ENCODE results near the gene CYP4F3.

The CYP4F3 gene

DNA sequence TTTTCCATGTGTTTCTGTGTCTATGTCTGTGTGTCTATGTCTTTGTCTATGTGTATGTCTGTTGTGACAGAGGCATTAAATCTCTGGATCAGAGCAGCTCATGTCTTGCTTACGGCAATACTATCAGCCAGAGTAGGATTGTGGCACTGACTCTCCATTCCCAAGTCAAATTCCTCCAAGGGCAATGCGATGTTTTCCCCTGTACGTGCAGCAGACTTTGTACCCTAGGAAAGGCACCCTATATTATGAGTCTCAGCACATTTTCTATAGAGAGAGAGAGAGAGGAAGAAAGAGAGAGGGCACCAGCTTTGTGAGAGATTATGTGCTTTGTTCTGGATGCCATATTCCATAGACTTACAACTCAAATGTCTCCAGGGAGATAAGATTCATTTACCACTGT lies 11.1 kb downstream of the CYP4F3 start:
- Mint-ChIP-seq H3K36me3 (ENCODE audit: low read depth) (no peaks in the 10 kb centered on the region), H3K4me1 (no peaks in the 10 kb centered on the region), H3K27ac (no peak overlapping the region), H3K27me3 (ENCODE audit: low read depth) (no peaks in the 10 kb centered on the region), H3K9me3 (peaks cover 61% of the 10 kb centered on the region), H3K4me3 (no peak overlapping the region)
- TF ChIP-seq, protein P1, sequence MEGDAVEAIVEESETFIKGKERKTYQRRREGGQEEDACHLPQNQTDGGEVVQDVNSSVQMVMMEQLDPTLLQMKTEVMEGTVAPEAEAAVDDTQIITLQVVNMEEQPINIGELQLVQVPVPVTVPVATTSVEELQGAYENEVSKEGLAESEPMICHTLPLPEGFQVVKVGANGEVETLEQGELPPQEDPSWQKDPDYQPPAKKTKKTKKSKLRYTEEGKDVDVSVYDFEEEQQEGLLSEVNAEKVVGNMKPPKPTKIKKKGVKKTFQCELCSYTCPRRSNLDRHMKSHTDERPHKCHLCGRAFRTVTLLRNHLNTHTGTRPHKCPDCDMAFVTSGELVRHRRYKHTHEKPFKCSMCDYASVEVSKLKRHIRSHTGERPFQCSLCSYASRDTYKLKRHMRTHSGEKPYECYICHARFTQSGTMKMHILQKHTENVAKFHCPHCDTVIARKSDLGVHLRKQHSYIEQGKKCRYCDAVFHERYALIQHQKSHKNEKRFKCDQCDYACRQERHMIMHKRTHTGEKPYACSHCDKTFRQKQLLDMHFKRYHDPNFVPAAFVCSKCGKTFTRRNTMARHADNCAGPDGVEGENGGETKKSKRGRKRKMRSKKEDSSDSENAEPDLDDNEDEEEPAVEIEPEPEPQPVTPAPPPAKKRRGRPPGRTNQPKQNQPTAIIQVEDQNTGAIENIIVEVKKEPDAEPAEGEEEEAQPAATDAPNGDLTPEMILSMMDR (IDR thresholded peaks at IDR 0.05; ENCODE audit: unreplicated experiment in 3 of 3): no peak

DNA sequence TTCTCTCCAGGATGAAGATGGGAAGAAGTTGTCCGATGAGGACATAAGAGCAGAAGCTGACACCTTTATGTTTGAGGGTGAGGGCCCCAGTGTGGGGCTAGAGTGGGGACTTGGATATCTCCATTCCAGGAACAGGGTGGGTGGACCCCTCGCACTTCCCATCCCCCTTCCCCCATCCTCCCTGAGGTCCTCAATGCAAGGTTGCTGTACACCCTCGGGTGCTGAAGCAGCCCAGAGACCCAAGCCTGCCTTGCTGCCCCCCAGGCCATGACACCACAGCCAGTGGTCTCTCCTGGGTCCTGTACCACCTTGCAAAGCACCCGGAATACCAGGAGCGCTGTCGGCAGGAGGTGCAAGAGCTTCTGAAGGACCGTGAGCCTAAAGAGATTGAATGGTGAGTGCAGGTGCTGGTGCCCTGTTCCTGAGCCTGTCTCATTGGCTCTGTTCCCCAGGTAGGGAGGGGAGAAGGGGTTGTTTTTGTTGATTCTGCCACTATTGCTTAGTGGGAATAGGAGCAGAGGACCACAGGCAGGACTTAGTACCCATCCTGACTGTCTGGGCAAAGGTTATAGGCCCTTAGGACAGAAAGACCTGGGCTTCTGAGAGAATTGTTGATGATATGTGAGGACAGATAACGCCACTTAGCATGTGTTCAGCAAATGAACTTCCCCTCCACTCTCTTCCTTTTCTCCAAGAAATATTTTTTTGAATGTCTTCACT lies 12.0 kb downstream of the CYP4F3 start:
- Mint-ChIP-seq H3K4me3 (no peak overlapping the region), H3K36me3 (ENCODE audit: low read depth) (no peaks in the 10 kb centered on the region), H3K4me1 (no peaks in the 10 kb centered on the region), H3K27ac (no peak overlapping the region), H3K9me3 (peaks cover 54% of the 10 kb centered on the region), H3K27me3 (ENCODE audit: low read depth) (no peaks in the 10 kb centered on the region)
- TF ChIP-seq, protein P1 (IDR thresholded peaks at IDR 0.05; ENCODE audit: unreplicated experiment in 3 of 3): no peak

DNA sequence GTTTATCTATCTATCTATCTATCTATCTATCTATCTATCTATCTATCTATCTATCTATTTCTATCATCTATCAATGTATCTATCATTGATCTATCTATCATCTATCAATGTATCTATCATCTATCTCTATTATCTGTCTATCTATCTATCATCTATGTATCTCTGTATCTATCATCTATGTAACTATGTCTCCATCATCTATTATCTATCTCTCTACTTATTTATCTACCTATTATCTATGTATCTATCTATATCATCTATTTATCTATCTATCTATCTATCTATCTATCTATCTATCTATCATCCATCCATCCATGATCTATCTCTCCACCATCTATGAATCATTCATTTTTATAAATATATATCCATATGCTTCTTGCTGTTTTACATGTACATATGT lies 15.8 kb downstream of the CYP4F3 start:
- Mint-ChIP-seq H3K27ac (no peak overlapping the region), H3K27me3 (ENCODE audit: low read depth) (no peaks in the 10 kb centered on the region), H3K4me3 (no peak overlapping the region), H3K4me1 (no peaks in the 10 kb centered on the region), H3K36me3 (ENCODE audit: low read depth) (no peaks in the 10 kb centered on the region), H3K9me3 (peaks cover 36% of the 10 kb centered on the region)
- TF ChIP-seq, protein P1 (IDR thresholded peaks at IDR 0.05; ENCODE audit: unreplicated experiment in 3 of 3): no peak

DNA sequence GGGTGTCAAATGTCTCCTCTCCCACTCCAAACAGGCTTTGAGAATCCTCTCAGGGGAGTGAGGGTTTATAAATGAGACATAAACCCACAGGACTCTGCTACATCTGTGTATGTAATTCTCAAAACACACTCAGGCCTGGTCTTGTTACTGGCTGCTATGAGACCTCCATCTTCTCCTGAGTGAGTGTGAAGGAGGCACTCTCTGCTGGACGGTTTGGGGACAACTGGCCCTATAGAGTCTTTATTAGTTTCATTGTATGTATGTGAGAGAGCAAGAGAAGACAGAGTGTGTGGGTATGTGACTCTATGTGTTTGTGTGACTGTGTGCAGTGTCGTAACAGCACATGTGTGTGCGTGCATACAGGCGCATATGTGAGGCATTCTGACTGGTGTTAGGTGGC lies 22.6 kb downstream of the CYP4F3 start:
- TF ChIP-seq, protein P1 (IDR thresholded peaks at IDR 0.05; ENCODE audit: unreplicated experiment in 3 of 3): no peak
- Mint-ChIP-seq H3K27ac (no peak overlapping the region), H3K4me1 (no peaks in the 10 kb centered on the region), H3K4me3 (no peak overlapping the region), H3K27me3 (ENCODE audit: low read depth) (no peaks in the 10 kb centered on the region), H3K9me3 (peaks cover 41% of the 10 kb centered on the region), H3K36me3 (ENCODE audit: low read depth) (no peaks in the 10 kb centered on the region)

DNA sequence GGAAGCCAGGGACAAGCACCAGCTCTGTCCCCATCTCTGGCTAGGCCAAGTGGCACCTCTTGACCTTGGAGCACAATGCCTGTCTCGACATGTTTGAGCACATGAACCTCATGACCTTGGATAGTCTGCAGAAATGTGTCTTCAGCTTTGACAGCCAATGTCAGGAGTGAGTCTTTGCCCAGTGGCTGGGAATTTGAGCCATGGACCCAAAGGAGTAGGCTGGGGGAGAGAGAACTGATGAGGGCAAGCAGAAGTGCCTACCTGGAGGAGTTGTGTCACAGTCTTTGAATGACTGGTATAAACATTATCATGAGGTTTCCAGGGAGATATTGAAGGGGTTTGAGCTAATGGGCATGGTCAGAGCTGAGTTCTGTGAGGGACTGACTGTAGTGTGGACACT lies 25.5 kb downstream of the CYP4F3 start:
- Mint-ChIP-seq H3K9me3 (peaks cover 47% of the 10 kb centered on the region), H3K27ac (no peak overlapping the region), H3K27me3 (ENCODE audit: low read depth) (no peaks in the 10 kb centered on the region), H3K4me1 (no peaks in the 10 kb centered on the region), H3K36me3 (ENCODE audit: low read depth) (no peaks in the 10 kb centered on the region), H3K4me3 (no peak overlapping the region)
- TF ChIP-seq, protein P1 (IDR thresholded peaks at IDR 0.05; ENCODE audit: unreplicated experiment in 3 of 3): no peak

DNA sequence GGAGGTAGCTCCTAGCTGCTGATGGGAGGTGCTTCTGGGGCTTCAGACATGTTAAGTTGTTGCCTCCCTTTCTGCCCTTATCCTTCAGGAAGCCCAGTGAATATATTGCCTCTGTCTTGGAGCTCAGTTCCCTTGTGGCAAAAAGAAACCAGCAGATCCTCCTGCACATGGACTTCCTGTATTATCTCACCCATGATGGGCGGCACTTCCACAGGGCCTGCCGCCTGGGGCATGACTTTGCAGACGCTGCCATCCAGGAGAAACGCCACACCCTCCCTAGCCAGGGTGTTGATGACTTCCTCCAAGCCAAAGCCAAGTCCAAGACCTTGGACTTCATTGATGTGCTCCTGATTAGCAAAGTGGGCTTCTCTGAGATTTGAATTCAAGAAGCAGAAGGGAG lies 26.2 kb downstream of the CYP4F3 start:
- Mint-ChIP-seq H3K4me1 (no peaks in the 10 kb centered on the region), H3K27ac (no peak overlapping the region), H3K9me3 (peaks cover 45% of the 10 kb centered on the region), H3K4me3 (no peak overlapping the region), H3K36me3 (ENCODE audit: low read depth) (no peaks in the 10 kb centered on the region), H3K27me3 (ENCODE audit: low read depth) (no peaks in the 10 kb centered on the region)
- TF ChIP-seq, protein P1 (IDR thresholded peaks at IDR 0.05; ENCODE audit: unreplicated experiment in 3 of 3): no peak

All from nephron (organoid).